Measurements from ENCODE around the gene PHLPP1.
A peak's percentile ranks its signal among the peaks of the same experiment; 100 is the strongest.

PHLPP1 gene

GRCh38 chr18:62952807-62953206 lies 237.5 kb downstream of the PHLPP1 start:
- DNase-seq = no peak

GRCh38 chr18:62953663-62954062 lies 238.3 kb downstream of the PHLPP1 start:
- no peak for DNase-seq

- DNase-seq = no peak
Observed at GRCh38 chr18:62954366-62954765, 239.0 kb downstream of the PHLPP1 start.

- peak; percentile 45 to 49 for DNase-seq
Observed at GRCh38 chr18:62957885-62958472, 242.6 kb downstream of the PHLPP1 start.

- no peak for DNase-seq
Observed at GRCh38 chr18:62959481-62959880, 244.1 kb downstream of the PHLPP1 start.

GRCh38 chr18:62963507-62963906 lies 248.2 kb downstream of the PHLPP1 start:
- DNase-seq = no peak

GRCh38 chr18:62964432-62964831 lies 249.1 kb downstream of the PHLPP1 start:
- no peak for DNase-seq

- no peak for DNase-seq
Observed at GRCh38 chr18:62967089-62967488, 251.7 kb downstream of the PHLPP1 start.

GRCh38 chr18:62973689-62974088 lies 258.3 kb downstream of the PHLPP1 start:
- no peak for DNase-seq

GRCh38 chr18:62974388-62974787 lies 259.0 kb downstream of the PHLPP1 start:
- no peak for DNase-seq

GRCh38 chr18:62974928-62975675 lies 259.8 kb downstream of the PHLPP1 start:
- DNase-seq = no peak

GRCh38 chr18:62975785-62976184 lies 260.4 kb downstream of the PHLPP1 start:
- no peak for DNase-seq

GRCh38 chr18:62976227-62976626 lies 260.9 kb downstream of the PHLPP1 start:
- DNase-seq = no peak

- no peak for DNase-seq
Observed at GRCh38 chr18:62977512-62977911, 262.2 kb downstream of the PHLPP1 start.

- no peak for DNase-seq
Observed at GRCh38 chr18:62978251-62979049, 263.1 kb downstream of the PHLPP1 start.

GRCh38 chr18:62979176-62979575 lies 263.8 kb downstream of the PHLPP1 start:
- DNase-seq = no peak

GRCh38 chr18:62979900-62980299 lies 264.6 kb downstream of the PHLPP1 start:
- DNase-seq = no peak

- DNase-seq = no peak
Observed at GRCh38 chr18:62981566-62981965, 266.2 kb downstream of the PHLPP1 start.

- peak; percentile 58 to 62 for DNase-seq
Observed at GRCh38 chr18:62982600-62983251, 267.4 kb downstream of the PHLPP1 start.

- DNase-seq = no peak
Observed at GRCh38 chr18:62984656-62985315, 269.4 kb downstream of the PHLPP1 start.

GRCh38 chr18:62986490-62986889 lies 271.1 kb downstream of the PHLPP1 start:
- no peak for DNase-seq

GRCh38 chr18:62987055-62987830 lies 271.9 kb downstream of the PHLPP1 start:
- DNase-seq = no peak

Measured in stimulated activated CD4-positive, alpha-beta T cell treated with anti-CD3 and anti-CD28 coated beads, Interleukin-2, amount 100 ng/mL, for 24 hours (primary cell).